IPS-11a (cell line): ENCODE results near the gene SERPINA5.

Experiments
- H3K4me3 ChIP-seq: one replicate; pipeline ENCODE4 v1.5.1; 2013; ENCODE audit warnings: low read depth, low read length, control low read depth

Gene SERPINA5

GRCh38 chr14:94581127-94581999 lies at the start of gene SERPINA5:
Gene SERPINA5 (plus strand): TSS chr14:94581426. CDS start chr14:94587363, 5,937 bp downstream.
- H3K4me3 ChIP-seq = no peak within 1 kb of the TSS

- no peak overlapping the region for H3K4me3 ChIP-seq
These were observed 48.8 kb upstream of the SERPINA5 start for GRCh38 chr14:94532447-94532846.

- H3K4me3 ChIP-seq = no peak overlapping the region
These were observed 45.7 kb upstream of the SERPINA5 start for GRCh38 chr14:94535506-94535905.

- no peak overlapping the region for H3K4me3 ChIP-seq
These were observed 44.4 kb upstream of the SERPINA5 start for GRCh38 chr14:94536836-94537235.

GRCh38 chr14:94538070-94538740 lies 43.0 kb upstream of the SERPINA5 start:
- no peak overlapping the region for H3K4me3 ChIP-seq

GRCh38 chr14:94539181-94539580 lies 42.0 kb upstream of the SERPINA5 start:
- no peak overlapping the region for H3K4me3 ChIP-seq

- H3K4me3 ChIP-seq = no peak overlapping the region
These were observed 41.0 kb upstream of the SERPINA5 start for GRCh38 chr14:94540031-94540794.

GRCh38 chr14:94541234-94541975 lies 39.8 kb upstream of the SERPINA5 start:
- H3K4me3 ChIP-seq = no peak overlapping the region

GRCh38 chr14:94542111-94542810 lies 39.0 kb upstream of the SERPINA5 start:
- no peak overlapping the region for H3K4me3 ChIP-seq

GRCh38 chr14:94542811-94543440 lies 38.3 kb upstream of the SERPINA5 start:
- no peak overlapping the region for H3K4me3 ChIP-seq

GRCh38 chr14:94543449-94544124 lies 37.6 kb upstream of the SERPINA5 start:
- no peak overlapping the region for H3K4me3 ChIP-seq

GRCh38 chr14:94544726-94545125 lies 36.5 kb upstream of the SERPINA5 start:
- no peak overlapping the region for H3K4me3 ChIP-seq

- no peak overlapping the region for H3K4me3 ChIP-seq
These were observed 35.9 kb upstream of the SERPINA5 start for GRCh38 chr14:94545131-94545841.

GRCh38 chr14:94547151-94547680 lies 34.0 kb upstream of the SERPINA5 start:
- no peak overlapping the region for H3K4me3 ChIP-seq

GRCh38 chr14:94547726-94548125 lies 33.5 kb upstream of the SERPINA5 start:
- no peak overlapping the region for H3K4me3 ChIP-seq

- H3K4me3 ChIP-seq = no peak overlapping the region
These were observed 32.9 kb upstream of the SERPINA5 start for GRCh38 chr14:94548131-94548998.
